Measurements from ENCODE around the gene ABHD16B. TPM values are rescaled to one million over a fixed set of nuclear protein-coding genes. Genes with fewer than 3 reads are reported as not detected.

The ABHD16B gene
- total and polyA plus RNA-seq, 2 of the 13 experiments (the other 11 are each of a cell fraction or from before 2014, with no cell fraction given) = not detected

GRCh38 chr20:63863021-63863797, 1.9 kb downstream of the ABHD16B start (continued):
- peak; percentile 50; the same call in 1 of the 2 replicates for TF ChIP-seq DNMT1 (CRISPR knock-in tag; IDR thresholded peaks at IDR 0.05)
- TF ChIP-seq AFF4 (CRISPR knock-in tag; IDR thresholded peaks at IDR 0.05) = peak; percentile 53; the same call in 1 of the 2 replicates
- TF ChIP-seq SETDB1 (CRISPR knock-in tag; IDR thresholded peaks at IDR 0.05; ENCODE audit: borderline replicate concordance) = no peak
- no peak for TF ChIP-seq CENPBD1 (CRISPR knock-in tag; IDR thresholded peaks at IDR 0.05; ENCODE audit: borderline replicate concordance, low read depth)
- TF ChIP-seq MED13 (CRISPR knock-in tag; IDR thresholded peaks at IDR 0.05) = no peak
- TF ChIP-seq PCBP1 (IDR thresholded peaks at IDR 0.05; ENCODE audit: borderline replicate concordance, low read depth, low read length) = no peak
- no peak for TF ChIP-seq ZNF780A (CRISPR knock-in tag; IDR thresholded peaks at IDR 0.05)
- no peak for TF ChIP-seq GTF3A (CRISPR knock-in tag; conservative IDR thresholded peaks at IDR 0.05)
- no peak for TF ChIP-seq ZNF430 (CRISPR knock-in tag; IDR thresholded peaks at IDR 0.05)
- TF ChIP-seq HOXA3 (CRISPR knock-in tag; IDR thresholded peaks at IDR 0.05) = peak; percentile 71
- no peak for TF ChIP-seq NR2C2 (CRISPR knock-in tag; IDR thresholded peaks at IDR 0.05; ENCODE audit: borderline replicate concordance)
- no peak for TF ChIP-seq TAF1 (CRISPR knock-in tag; IDR thresholded peaks at IDR 0.05)
- TF ChIP-seq ZNF225 (CRISPR knock-in tag; IDR thresholded peaks at IDR 0.05) = no peak
- TF ChIP-seq ZNF546 (CRISPR knock-in tag; conservative IDR thresholded peaks at IDR 0.05) = no peak
- TF ChIP-seq PRDM4 (CRISPR knock-in tag; IDR thresholded peaks at IDR 0.05; ENCODE audit: borderline replicate concordance) = no peak
- TF ChIP-seq ZBTB46 (CRISPR knock-in tag; IDR thresholded peaks at IDR 0.05; ENCODE audit: borderline replicate concordance) = no peak
- TF ChIP-seq HDAC2 (CRISPR knock-in tag; IDR thresholded peaks at IDR 0.05) = no peak
- peak; percentile 81 for TF ChIP-seq HBP1 (CRISPR knock-in tag; IDR thresholded peaks at IDR 0.05; ENCODE audit: low read depth)

All from HepG2 (cell line).